WERI-Rb-1 (cell line): ENCODE measurements around the gene KRT84.

Source experiments
- DNase-seq: peaks from one replicate; pipeline ENCODE4 v3.0.0-alpha.2; 2020
- H3K27ac ChIP-seq: fragments of 250-450 bp; sonication (Bioruptor Pico); 2 replicates; pipeline ENCODE4 v1.5.1; 2020; ENCODE audit warnings: mild to moderate bottlenecking, moderate library complexity
- H3K27me3 ChIP-seq: fragments of 250-450 bp; sonication (Bioruptor Pico); 2 replicates; pipeline ENCODE4 v1.5.1; 2021; ENCODE audit warnings: mild to moderate bottlenecking, low read depth, moderate library complexity; ENCODE audit not compliant: insufficient read depth, severe bottlenecking
- H3K36me3 ChIP-seq: fragments of 250-450 bp; sonication (Bioruptor Pico); 2 replicates; pipeline ENCODE4 v1.5.1; 2020; ENCODE audit warnings: mild to moderate bottlenecking, moderate library complexity
- H3K4me3 ChIP-seq: 2 replicates; pipeline ENCODE4 v1.5.1; 2011; ENCODE audit warnings: low read depth, mild to moderate bottlenecking, control low read depth, low read length
- H3K9me3 ChIP-seq: fragments of 250-450 bp; sonication (Bioruptor Pico); 2 replicates; pipeline ENCODE4 v1.5.1; 2021; ENCODE audit warnings: mild to moderate bottlenecking, moderate library complexity; ENCODE audit not compliant: severe bottlenecking
- TF ChIP-seq, protein P1 (sequence below): IDR thresholded peaks from 2 replicates; pipeline ENCODE4 v1.5.1; 2011; ENCODE audit warnings: low read depth, mild to moderate bottlenecking, control low read depth, inconsistent platforms, low read length

KRT84 gene

DNA sequence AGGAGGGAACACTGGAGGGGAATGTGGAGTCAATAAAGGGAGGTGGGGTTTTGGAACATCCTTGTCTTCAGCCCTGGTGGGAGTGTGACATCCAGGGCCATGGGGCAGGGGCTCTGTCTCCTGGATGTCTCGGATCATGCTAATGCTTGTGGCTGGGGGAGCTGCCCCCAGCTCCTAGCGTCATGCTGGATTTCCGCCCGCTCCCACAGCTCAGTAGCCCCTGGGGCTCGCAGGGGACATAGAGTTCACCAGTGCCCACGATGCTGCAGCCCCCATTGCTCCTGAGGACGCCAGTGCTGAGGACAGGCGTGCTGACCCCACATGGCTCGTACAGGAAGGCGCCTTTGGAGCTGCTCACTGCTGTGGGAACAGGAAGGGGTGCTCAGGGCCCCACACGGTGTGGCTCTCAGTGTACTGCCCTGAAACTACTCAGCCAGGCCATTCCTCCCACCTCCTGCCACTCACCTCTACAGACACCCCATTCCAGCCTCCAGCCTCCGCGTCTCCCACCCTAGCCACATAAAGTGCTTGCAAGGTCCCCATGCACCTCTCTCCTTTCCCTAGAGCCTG is 9.5 kb upstream of the KRT84 start:
- Histone ChIP-seq H3K36me3 (no peaks in the 10 kb centered on the region), H3K27ac (no peak overlapping the region), H3K4me3 (no peak overlapping the region), H3K9me3 (no peaks in the 10 kb centered on the region), H3K27me3 (peaks cover 93% of the 10 kb centered on the region)
- TF ChIP-seq, protein P1, sequence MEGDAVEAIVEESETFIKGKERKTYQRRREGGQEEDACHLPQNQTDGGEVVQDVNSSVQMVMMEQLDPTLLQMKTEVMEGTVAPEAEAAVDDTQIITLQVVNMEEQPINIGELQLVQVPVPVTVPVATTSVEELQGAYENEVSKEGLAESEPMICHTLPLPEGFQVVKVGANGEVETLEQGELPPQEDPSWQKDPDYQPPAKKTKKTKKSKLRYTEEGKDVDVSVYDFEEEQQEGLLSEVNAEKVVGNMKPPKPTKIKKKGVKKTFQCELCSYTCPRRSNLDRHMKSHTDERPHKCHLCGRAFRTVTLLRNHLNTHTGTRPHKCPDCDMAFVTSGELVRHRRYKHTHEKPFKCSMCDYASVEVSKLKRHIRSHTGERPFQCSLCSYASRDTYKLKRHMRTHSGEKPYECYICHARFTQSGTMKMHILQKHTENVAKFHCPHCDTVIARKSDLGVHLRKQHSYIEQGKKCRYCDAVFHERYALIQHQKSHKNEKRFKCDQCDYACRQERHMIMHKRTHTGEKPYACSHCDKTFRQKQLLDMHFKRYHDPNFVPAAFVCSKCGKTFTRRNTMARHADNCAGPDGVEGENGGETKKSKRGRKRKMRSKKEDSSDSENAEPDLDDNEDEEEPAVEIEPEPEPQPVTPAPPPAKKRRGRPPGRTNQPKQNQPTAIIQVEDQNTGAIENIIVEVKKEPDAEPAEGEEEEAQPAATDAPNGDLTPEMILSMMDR = no peak
- no peak for DNase-seq

DNA sequence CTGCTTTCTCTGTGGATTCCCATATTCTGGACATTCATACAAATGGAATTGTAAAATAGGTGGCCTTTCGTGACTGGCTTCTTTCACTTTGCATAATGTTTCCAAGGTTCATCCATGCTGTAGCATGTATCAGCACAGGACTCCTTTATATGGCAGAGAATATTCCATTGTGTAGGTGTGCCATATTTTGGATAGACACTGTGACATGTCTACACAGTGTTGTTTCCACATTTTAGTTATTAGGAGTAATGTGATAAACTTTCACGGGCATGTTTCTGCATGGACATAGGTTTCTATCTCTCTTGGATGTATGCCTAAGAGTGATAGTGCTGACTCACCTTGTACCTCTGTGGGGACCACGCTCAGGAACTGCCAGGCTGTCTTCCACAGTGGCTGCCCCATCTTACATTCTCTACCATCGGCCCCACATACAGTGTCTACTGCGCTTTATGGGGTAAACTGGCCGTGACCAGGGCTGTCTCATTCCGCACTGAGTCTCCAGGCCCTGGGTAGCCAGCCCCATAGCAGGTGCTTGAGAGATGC is 7.1 kb upstream of the KRT84 start:
- Histone ChIP-seq H3K27me3 (peaks cover 94% of the 10 kb centered on the region), H3K27ac (no peak overlapping the region), H3K9me3 (no peaks in the 10 kb centered on the region), H3K36me3 (no peaks in the 10 kb centered on the region), H3K4me3 (no peak overlapping the region)
- TF ChIP-seq, protein P1 = no peak
- no peak for DNase-seq

DNA sequence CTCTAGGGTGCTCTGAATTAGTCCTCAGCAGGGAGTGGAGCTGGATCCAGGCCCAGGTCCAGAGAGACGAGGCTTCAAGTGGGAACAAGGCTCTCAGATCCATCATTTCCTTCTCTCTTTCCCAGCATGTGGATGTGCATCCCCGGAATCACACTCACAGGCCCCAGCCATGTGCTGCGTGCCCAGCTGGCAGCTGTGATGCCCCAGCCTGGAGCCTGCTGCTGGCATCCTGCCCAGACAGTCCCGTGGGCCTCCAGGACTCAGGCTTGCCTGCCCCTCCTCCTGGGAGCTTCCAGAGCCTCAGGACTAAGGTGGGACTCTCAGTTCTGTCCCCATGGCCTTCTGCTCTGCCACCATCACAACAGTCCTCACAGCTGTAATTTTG is 6.2 kb upstream of the KRT84 start:
- no peaks in the 10 kb centered on the region for H3K9me3 ChIP-seq
- TF ChIP-seq, protein P1 = no peak
- peaks cover 94% of the 10 kb centered on the region for H3K27me3 ChIP-seq
- H3K4me3 ChIP-seq = no peak overlapping the region
- no peak for DNase-seq
- H3K27ac ChIP-seq = no peak overlapping the region
- H3K36me3 ChIP-seq = no peaks in the 10 kb centered on the region

DNA sequence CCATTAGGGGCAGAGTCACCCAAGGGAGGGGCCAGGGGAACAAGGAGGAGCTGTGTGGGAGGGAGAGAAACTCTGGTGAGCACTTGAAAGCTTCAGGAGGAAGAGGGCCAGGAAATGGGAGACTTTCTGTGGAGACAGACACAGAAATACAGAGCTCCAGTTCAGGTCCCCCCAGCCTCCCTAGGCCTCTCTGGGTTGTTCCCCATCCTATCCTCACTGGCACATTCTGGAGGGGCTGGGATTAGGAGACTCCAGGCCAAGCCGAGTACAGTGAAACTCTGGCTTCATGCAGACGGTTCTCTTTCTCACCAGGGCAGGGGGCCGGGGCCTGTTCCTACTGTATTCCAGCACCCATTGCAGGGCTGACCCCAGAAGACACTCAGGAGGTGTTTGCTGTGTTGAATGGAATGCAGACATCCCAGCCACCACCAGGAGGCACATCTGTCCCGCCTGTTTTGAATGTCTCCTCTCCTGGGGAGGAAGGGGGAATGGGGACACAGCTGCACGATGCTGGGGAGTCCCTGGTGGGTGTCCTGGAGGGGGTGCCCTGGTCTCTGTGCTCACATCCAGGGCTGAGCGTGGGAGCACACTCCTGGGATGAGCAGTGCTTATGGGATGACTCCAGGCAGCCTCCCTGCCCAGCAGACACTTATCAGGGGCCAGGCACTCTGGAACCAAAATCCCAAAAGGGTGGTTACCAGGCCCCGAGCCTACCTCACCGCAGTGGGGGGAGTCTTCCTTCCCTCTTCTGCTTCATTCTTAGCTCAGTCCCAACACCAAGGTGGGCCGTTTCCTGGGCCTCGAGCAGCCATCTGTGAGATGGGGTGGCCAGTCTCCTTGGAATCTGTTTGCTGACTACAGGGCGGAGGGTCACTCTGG is 5.5 kb upstream of the KRT84 start:
- Histone ChIP-seq H3K4me3 (no peak overlapping the region), H3K36me3 (no peaks in the 10 kb centered on the region), H3K9me3 (no peaks in the 10 kb centered on the region), H3K27ac (no peak overlapping the region), H3K27me3 (peaks cover 94% of the 10 kb centered on the region)
- DNase-seq = no peak
- TF ChIP-seq, protein P1 = peak; percentile 58

DNA sequence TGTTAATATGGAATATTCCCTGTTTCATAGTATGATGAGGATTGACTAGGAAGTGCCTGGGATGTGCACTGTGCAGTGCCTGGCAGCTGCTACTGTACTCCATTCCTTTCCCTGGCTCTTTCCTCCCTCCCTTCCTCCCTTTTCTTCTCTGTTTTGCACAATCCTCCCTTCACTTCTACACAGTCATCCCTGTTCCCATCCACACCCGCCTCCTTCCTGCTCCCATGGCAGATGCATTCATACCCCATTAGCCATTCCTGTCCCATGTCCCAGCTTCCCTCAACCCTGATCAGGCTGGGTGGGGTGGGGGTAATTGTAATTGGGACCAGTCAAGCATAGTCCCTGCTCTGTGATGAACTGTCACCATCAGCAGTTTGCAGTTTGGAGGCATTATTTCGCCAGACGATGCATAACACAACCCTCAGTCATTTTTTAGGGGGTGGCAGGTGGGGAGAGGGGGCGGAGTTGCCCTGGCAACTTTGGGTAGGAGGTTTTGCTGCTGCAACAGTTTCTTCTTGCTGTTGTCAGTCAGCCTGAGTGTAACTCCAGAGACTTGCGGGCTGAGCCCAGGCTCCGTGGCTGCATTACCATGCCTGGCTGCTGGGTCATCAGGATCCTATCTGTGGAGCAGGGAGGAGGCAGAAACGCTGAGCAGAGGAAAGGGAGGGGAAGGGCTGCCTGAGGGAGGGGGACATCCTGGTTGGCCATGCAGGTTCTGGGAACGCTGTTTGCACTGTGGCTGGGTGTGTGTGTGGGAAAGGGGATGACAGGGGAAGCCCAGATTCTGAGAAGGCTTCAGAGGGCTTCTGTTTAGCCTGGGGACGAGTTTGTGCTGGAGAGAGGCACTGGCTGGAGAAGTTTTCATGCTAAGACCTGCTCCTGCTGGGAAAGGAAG is 4.1 kb upstream of the KRT84 start:
- H3K4me3 ChIP-seq = no peak overlapping the region
- H3K36me3 ChIP-seq = no peaks in the 10 kb centered on the region
- H3K9me3 ChIP-seq = no peaks in the 10 kb centered on the region
- TF ChIP-seq, protein P1 = no peak
- no peak for DNase-seq
- no peak overlapping the region for H3K27ac ChIP-seq
- H3K27me3 ChIP-seq = peaks cover 94% of the 10 kb centered on the region
